ENCODE results near the gene UPK3B. TPM values are rescaled to one million over a fixed set of nuclear protein-coding genes. Genes with fewer than 3 reads are reported as not detected.

The UPK3B gene
- total and polyA plus RNA-seq, 2 of the 13 experiments (the other 11 are each of a cell fraction or from before 2014, with no cell fraction given): not detected

DNA sequence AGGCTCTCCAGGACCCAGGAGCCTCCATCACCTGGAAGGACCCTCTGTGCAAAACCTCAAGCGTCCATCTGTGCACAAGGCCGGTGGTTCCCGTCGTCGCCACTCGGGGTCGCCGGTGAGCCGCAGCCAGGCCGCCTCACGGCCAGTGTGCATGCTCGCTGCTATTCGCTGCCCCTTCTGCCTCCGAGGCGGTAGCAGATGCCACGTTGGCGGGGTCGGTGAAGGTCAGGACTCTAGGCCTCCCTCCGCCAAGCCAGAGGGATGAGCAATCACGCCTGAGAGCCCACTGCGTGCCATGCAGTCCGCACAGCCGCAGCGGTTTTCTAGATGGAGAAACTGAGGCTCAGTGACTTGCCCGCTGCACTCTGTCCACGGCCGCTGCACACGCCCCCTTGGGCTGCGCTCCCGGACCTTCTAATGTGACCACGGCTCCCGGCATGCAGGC is 5.7 kb downstream of the UPK3B start (continued):
- TF ChIP-seq YY1 (IDR thresholded peaks at IDR 0.05; ENCODE audit: insufficient read depth, insufficient replicate concordance, low read depth, low read length) (peak; percentile 63), CCAR2 (optimal IDR thresholded peaks at IDR 0.05; ENCODE audit: low read depth, low read length) (no peak), KDM2A (CRISPR knock-in tag; IDR thresholded peaks at IDR 0.05; ENCODE audit: borderline replicate concordance, low read depth) (peak; percentile 76; the same call in 1 of the 2 replicates), DRAP1 (CRISPR knock-in tag; IDR thresholded peaks at IDR 0.05) (peak; percentile 56; the same call in 1 of the 2 replicates), ZBTB38 (CRISPR knock-in tag; IDR thresholded peaks at IDR 0.05) (peak; percentile 85), KLF13 (CRISPR knock-in tag; IDR thresholded peaks at IDR 0.05) (peak; percentile 89; the same call in 1 of the 2 replicates), TRIM24 (CRISPR knock-in tag; IDR thresholded peaks at IDR 0.05) (no peak), ZSCAN9 (CRISPR knock-in tag; IDR thresholded peaks at IDR 0.05; ENCODE audit: borderline replicate concordance) (no peak), MEF2D (CRISPR knock-in tag; IDR thresholded peaks at IDR 0.05) (0 out of 2 replicates have a peak, but pooled peaks have one; percentile 52), XRCC5 (optimal IDR thresholded peaks at IDR 0.05; ENCODE audit: low read length) (peak; percentile 53), SNAPC5 (CRISPR knock-in tag; IDR thresholded peaks at IDR 0.05; ENCODE audit: borderline replicate concordance) (no peak), HES4 (CRISPR knock-in tag; IDR thresholded peaks at IDR 0.05; ENCODE audit: borderline replicate concordance) (0 out of 2 replicates have a peak, but pooled peaks have one; percentile 62), NR2F6 (IDR thresholded peaks at IDR 0.05) (peak; percentile 49; the same call in 1 of the 2 replicates), NR2F6 (CRISPR knock-in tag; IDR thresholded peaks at IDR 0.05) (peak; percentile 89), ZNF451 (CRISPR knock-in tag; IDR thresholded peaks at IDR 0.05) (peak; percentile 80; the same call in 1 of the 2 replicates), HOXD1 (CRISPR knock-in tag; IDR thresholded peaks at IDR 0.05) (no peak), POLR2AphosphoS5 (IDR thresholded peaks at IDR 0.05; ENCODE audit: low read depth, low read length) (no peak), ZFAT (CRISPR knock-in tag; conservative IDR thresholded peaks at IDR 0.05) (no peak), ISL2 (CRISPR knock-in tag; IDR thresholded peaks at IDR 0.05) (0 out of 2 replicates have a peak, but pooled peaks have one; percentile 15), ATRX (CRISPR knock-in tag; IDR thresholded peaks at IDR 0.05; ENCODE audit: borderline replicate concordance) (no peak), ZNF784 (CRISPR knock-in tag; IDR thresholded peaks at IDR 0.05; ENCODE audit: borderline replicate concordance) (no peak), ZNF766 (CRISPR knock-in tag; IDR thresholded peaks at IDR 0.05; ENCODE audit: borderline replicate concordance) (peak; percentile 36; the same call in 1 of the 2 replicates), PTBP1 (IDR thresholded peaks at IDR 0.05; ENCODE audit: low read depth, low read length, poor library complexity, severe bottlenecking) (no peak), ZBTB7B (CRISPR knock-in tag; IDR thresholded peaks at IDR 0.05) (peak; percentile 22; the same call in 1 of the 2 replicates), LCORL (IDR thresholded peaks at IDR 0.05) (no peak), LCORL (CRISPR knock-in tag; IDR thresholded peaks at IDR 0.05) (peak; percentile 45; the same call in 1 of the 2 replicates), HMG20A (CRISPR knock-in tag; IDR thresholded peaks at IDR 0.05; ENCODE audit: borderline replicate concordance) (no peak)
- TF ChIP-seq, protein P1, sequence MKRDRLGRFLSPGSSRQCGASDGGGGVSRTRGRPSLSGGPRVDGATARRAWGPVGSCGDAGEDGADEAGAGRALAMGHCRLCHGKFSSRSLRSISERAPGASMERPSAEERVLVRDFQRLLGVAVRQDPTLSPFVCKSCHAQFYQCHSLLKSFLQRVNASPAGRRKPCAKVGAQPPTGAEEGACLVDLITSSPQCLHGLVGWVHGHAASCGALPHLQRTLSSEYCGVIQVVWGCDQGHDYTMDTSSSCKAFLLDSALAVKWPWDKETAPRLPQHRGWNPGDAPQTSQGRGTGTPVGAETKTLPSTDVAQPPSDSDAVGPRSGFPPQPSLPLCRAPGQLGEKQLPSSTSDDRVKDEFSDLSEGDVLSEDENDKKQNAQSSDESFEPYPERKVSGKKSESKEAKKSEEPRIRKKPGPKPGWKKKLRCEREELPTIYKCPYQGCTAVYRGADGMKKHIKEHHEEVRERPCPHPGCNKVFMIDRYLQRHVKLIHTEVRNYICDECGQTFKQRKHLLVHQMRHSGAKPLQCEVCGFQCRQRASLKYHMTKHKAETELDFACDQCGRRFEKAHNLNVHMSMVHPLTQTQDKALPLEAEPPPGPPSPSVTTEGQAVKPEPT (CRISPR knock-in tag; IDR thresholded peaks at IDR 0.05; ENCODE audit: low read depth): 0 out of 2 replicates have a peak, but pooled peaks have one; percentile 37
- TF ChIP-seq, protein P2, sequence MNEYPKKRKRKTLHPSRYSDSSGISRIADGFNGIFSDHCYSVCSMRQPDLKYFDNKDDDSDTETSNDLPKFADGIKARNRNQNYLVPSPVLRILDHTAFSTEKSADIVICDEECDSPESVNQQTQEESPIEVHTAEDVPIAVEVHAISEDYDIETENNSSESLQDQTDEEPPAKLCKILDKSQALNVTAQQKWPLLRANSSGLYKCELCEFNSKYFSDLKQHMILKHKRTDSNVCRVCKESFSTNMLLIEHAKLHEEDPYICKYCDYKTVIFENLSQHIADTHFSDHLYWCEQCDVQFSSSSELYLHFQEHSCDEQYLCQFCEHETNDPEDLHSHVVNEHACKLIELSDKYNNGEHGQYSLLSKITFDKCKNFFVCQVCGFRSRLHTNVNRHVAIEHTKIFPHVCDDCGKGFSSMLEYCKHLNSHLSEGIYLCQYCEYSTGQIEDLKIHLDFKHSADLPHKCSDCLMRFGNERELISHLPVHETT (CRISPR knock-in tag; conservative IDR thresholded peaks at IDR 0.05): 0 out of 2 replicates have a peak, but pooled peaks have one; percentile 49

Data from HepG2 (cell line).